Measurements from ENCODE around the gene ARFRP1.

The ARFRP1 gene

GRCh38 chr20:63707558-63708300, at the start of gene ARFRP1, which contains the start of gene ZGPAT:
ARFRP1 (minus strand) TSS chr20:63707976; CDS start chr20:63707091, 885 bp downstream.
ZGPAT (plus strand) TSS chr20:63708039; CDS start chr20:63708581, 542 bp downstream.
- H3K36me3 ChIP-seq (ENCODE audit: insufficient read depth) = no peaks in the 10 kb centered on the region; the same call in 1 of the 2 replicates
- H3K9ac ChIP-seq = peak within 1 kb of the TSS; percentile 52
- no peaks in the 10 kb centered on the region for H3K27me3 ChIP-seq (ENCODE audit: insufficient read depth, low read depth)
- peak within 1 kb of the TSS; percentile 42 for H2AFZ ChIP-seq (ENCODE audit: low read depth)
- no peak within 1 kb of the TSS for H3K4me3 ChIP-seq (IDR thresholded peaks at IDR 0.05; ENCODE audit: insufficient read depth, low read depth, low read length)
- H4K20me1 ChIP-seq (ENCODE audit: insufficient read depth) = peaks cover 3% of the 10 kb centered on the region; the same call in 1 of the 2 replicates
- peaks cover 20% of the 10 kb centered on the region for H3K4me1 ChIP-seq (ENCODE audit: low read depth, poor library complexity, severe bottlenecking)
- peak within 1 kb of the TSS; percentile 53 for H3K27ac ChIP-seq
- peak within 1 kb of the TSS; percentile 86 for H3K4me2 ChIP-seq
- H3K79me2 ChIP-seq (ENCODE audit: insufficient read depth, low read depth) = peaks cover 53% of the 10 kb centered on the region; the same call in 1 of the 2 replicates
- TF ChIP-seq CTCF (conservative IDR thresholded peaks at IDR 0.05; ENCODE audit: low read depth, low read length) = no peak

GRCh38 chr20:63756648-63756991, 48.8 kb upstream of the ARFRP1 start:
- Histone ChIP-seq H3K79me2 (ENCODE audit: insufficient read depth, low read depth) (no peaks in the 10 kb centered on the region), H3K4me3 (IDR thresholded peaks at IDR 0.05; ENCODE audit: insufficient read depth, low read depth, low read length) (no peak overlapping the region), H3K36me3 (ENCODE audit: insufficient read depth) (no peaks in the 10 kb centered on the region), H3K9ac (no peak overlapping the region), H2AFZ (ENCODE audit: low read depth) (no peak overlapping the region), H4K20me1 (ENCODE audit: insufficient read depth) (no peaks in the 10 kb centered on the region), H3K27me3 (ENCODE audit: insufficient read depth, low read depth) (peaks cover 76% of the 10 kb centered on the region), H3K4me2 (no peak overlapping the region), H3K4me1 (ENCODE audit: low read depth, poor library complexity, severe bottlenecking) (no peaks in the 10 kb centered on the region), H3K27ac (no peak overlapping the region)
- TF ChIP-seq CTCF (conservative IDR thresholded peaks at IDR 0.05; ENCODE audit: low read depth, low read length) = no peak

GRCh38 chr20:63755933-63756647, 48.3 kb upstream of the ARFRP1 start:
- no peak overlapping the region for H3K4me2 ChIP-seq
- H3K27ac ChIP-seq = no peak overlapping the region
- H3K27me3 ChIP-seq (ENCODE audit: insufficient read depth, low read depth) = peaks cover 71% of the 10 kb centered on the region
- H3K9ac ChIP-seq = no peak overlapping the region
- H4K20me1 ChIP-seq (ENCODE audit: insufficient read depth) = no peaks in the 10 kb centered on the region
- no peaks in the 10 kb centered on the region for H3K79me2 ChIP-seq (ENCODE audit: insufficient read depth, low read depth)
- H3K36me3 ChIP-seq (ENCODE audit: insufficient read depth) = no peaks in the 10 kb centered on the region
- no peak overlapping the region for H2AFZ ChIP-seq (ENCODE audit: low read depth)
- TF ChIP-seq CTCF (conservative IDR thresholded peaks at IDR 0.05; ENCODE audit: low read depth, low read length) = no peak
- no peak overlapping the region for H3K4me3 ChIP-seq (IDR thresholded peaks at IDR 0.05; ENCODE audit: insufficient read depth, low read depth, low read length)
- no peaks in the 10 kb centered on the region for H3K4me1 ChIP-seq (ENCODE audit: low read depth, poor library complexity, severe bottlenecking)

- Histone ChIP-seq H3K4me3 (IDR thresholded peaks at IDR 0.05; ENCODE audit: insufficient read depth, low read depth, low read length) (no peak overlapping the region), H4K20me1 (ENCODE audit: insufficient read depth) (no peaks in the 10 kb centered on the region), H3K79me2 (ENCODE audit: insufficient read depth, low read depth) (no peaks in the 10 kb centered on the region), H3K9ac (no peak overlapping the region), H2AFZ (ENCODE audit: low read depth) (no peak overlapping the region), H3K4me2 (no peak overlapping the region), H3K27me3 (ENCODE audit: insufficient read depth, low read depth) (peaks cover 68% of the 10 kb centered on the region), H3K27ac (no peak overlapping the region), H3K36me3 (ENCODE audit: insufficient read depth) (no peaks in the 10 kb centered on the region), H3K4me1 (ENCODE audit: low read depth, poor library complexity, severe bottlenecking) (no peaks in the 10 kb centered on the region)
- TF ChIP-seq CTCF (conservative IDR thresholded peaks at IDR 0.05; ENCODE audit: low read depth, low read length) = no peak
Measured at GRCh38 chr20:63754008-63754407, 46.2 kb upstream of the ARFRP1 start.

All from KMS-11 (cell line).